Activated B cell treated with CpG ODN at 0.5 μM for 24 hours (primary cell): Measurements from ENCODE around the gene MAP7D2. TPM values are rescaled to one million over a fixed set of nuclear protein-coding genes. Genes with fewer than 3 reads are reported as not detected.

Source experiments
- ATAC-seq: fragments of 200-7000 bp; cut with Tn5 transposase; one replicate; pipeline ENCODE4 v1.10.0; 2021; ENCODE audit warnings: low read depth, mild to moderate bottlenecking, moderate library complexity
- CTCF ChIA-PET: fragments of 350-600 bp; sonication (Branson Sonifier 250); formaldehyde crosslinking; loops from one replicate; lab custom pipeline; 2021; ENCODE audit warnings: antibody characterized with exemption; lab: Charles Lee
- POLR2A ChIA-PET: fragments of 350-600 bp; sonication (Branson Sonifier 250); formaldehyde crosslinking; loops from one replicate; lab custom pipeline; 2021; ENCODE audit warnings: antibody characterized with exemption; lab: Charles Lee
- DNase-seq: peaks from one replicate; pipeline ENCODE4 v3.0.0; 2022
- H3K27ac Mint-ChIP-seq: one replicate; pipeline ENCODE4 v1.8.0; 2020; ENCODE audit warnings: mixed read lengths
- H3K27me3 Mint-ChIP-seq: one replicate; pipeline ENCODE4 v1.8.0; 2021; ENCODE audit warnings: mixed read lengths
- H3K36me3 Mint-ChIP-seq: one replicate; pipeline ENCODE4 v1.8.0; 2021; ENCODE audit warnings: low read depth, mixed read lengths
- H3K4me1 Mint-ChIP-seq: one replicate; pipeline ENCODE4 v1.8.0; 2021; ENCODE audit warnings: mixed read lengths
- H3K4me3 Mint-ChIP-seq: one replicate; pipeline ENCODE4 v1.8.0; 2020; ENCODE audit warnings: mild to moderate bottlenecking, mixed read lengths
- H3K9me3 Mint-ChIP-seq: one replicate; pipeline ENCODE4 v1.8.0; 2020; ENCODE audit warnings: mixed read lengths
- CTCF ChIP-seq: fragments of 200-600 bp; IDR thresholded peaks from one replicate; pipeline ENCODE4 v1.8.0; 2022; ENCODE audit warnings: antibody characterized with exemption, mild to moderate bottlenecking
- intact Hi-C: fragments of 100-400 bp; cut with micrococcal nuclease; formaldehyde crosslinking; loops from one replicate; pipeline ENCODE4 v1.15.1; 2024
- total RNA-seq: library from RNA; stranded (reverse); gene quantifications from 2 replicates; pipeline ENCODE4 v1.2.3, GENCODE V29; 2022

MAP7D2 gene
- total RNA-seq, 1 donor from 2014 or later: 0.16 TPM

DNA sequence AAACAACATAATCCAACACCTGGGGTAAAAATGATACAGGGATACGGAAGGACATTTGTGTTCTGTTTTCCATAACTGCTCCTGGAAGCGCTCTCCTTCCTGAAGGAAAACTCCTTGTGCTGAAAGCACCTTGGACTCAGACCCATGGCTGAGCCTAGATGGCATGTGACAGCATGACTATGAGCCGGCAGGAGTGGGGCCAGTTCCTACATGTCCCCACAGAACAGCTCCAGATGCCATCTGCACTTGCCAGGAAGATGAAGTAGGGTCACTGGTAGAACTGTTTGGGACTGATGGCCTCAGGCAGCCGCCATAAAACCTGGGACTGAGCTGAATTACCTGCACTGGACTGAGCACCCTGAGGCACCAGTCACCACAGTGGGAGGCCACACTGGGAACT, 69.8 kb downstream of the MAP7D2 start:
- ATAC-seq (no peak), DNase-seq (no peak)
- intact Hi-C loops: no loop called here
- no peaks in the 10 kb centered on the region for H3K27me3 Mint-ChIP-seq
- ChIA-PET CTCF (no interaction called here), POLR2A (no interaction called here)
- no peaks in the 10 kb centered on the region for H3K36me3 Mint-ChIP-seq
- H3K27ac Mint-ChIP-seq: no peak overlapping the region
- H3K4me1 Mint-ChIP-seq: no peaks in the 10 kb centered on the region
- H3K9me3 Mint-ChIP-seq: no peaks in the 10 kb centered on the region
- TF ChIP-seq CTCF: no peak
- H3K4me3 Mint-ChIP-seq: no peak overlapping the region

DNA sequence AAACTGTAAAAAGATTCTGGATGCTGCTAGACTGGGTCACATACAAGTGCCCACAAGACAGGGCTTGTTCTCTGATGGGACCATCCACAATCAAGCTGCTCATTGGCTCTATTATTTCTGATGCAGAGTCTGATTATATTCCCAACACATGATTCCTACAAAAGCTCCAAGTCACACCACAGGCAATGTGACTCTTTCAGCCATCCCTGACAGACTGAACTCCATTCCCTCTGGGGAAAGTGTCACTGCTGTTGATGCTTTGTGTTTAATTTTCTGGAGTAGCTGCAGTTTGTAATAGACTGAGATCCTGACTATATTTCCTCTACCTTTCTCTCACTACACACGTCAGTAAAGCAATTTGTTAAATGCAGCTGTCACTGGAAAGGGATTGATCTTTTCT, 70.5 kb downstream of the MAP7D2 start:
- ChIA-PET POLR2A (no interaction called here), CTCF (no interaction called here)
- DNase-seq (no peak), ATAC-seq (no peak)
- no peaks in the 10 kb centered on the region for H3K36me3 Mint-ChIP-seq
- H3K27me3 Mint-ChIP-seq: no peaks in the 10 kb centered on the region
- no peak for TF ChIP-seq CTCF
- no peak overlapping the region for H3K4me3 Mint-ChIP-seq
- H3K27ac Mint-ChIP-seq: no peak overlapping the region
- H3K4me1 Mint-ChIP-seq: no peaks in the 10 kb centered on the region
- no peaks in the 10 kb centered on the region for H3K9me3 Mint-ChIP-seq
- intact Hi-C loops: no loop called here

GRCh38 chrX:20042221-20042620, 74.5 kb downstream of the MAP7D2 start:
- no peak for ATAC-seq
- ChIA-PET POLR2A (no interaction called here), CTCF (no interaction called here)
- Mint-ChIP-seq H3K9me3 (no peaks in the 10 kb centered on the region), H3K4me1 (peaks cover under 1% of the 10 kb centered on the region), H3K4me3 (no peak overlapping the region), H3K27me3 (no peaks in the 10 kb centered on the region), H3K36me3 (no peaks in the 10 kb centered on the region), H3K27ac (no peak overlapping the region)
- DNase-seq: no peak
- no peak for TF ChIP-seq CTCF
- intact Hi-C loops: no loop called here

- intact Hi-C loops: no loop called here
- TF ChIP-seq CTCF: no peak
- H3K4me3 Mint-ChIP-seq: no peak overlapping the region
- CTCF ChIA-PET: interaction anchor here (0.5 kb wide), 1 partner anchor 133 kb away, joined by 3 read pairs; no protein-coding TSS in a partner anchor
- peaks cover 2% of the 10 kb centered on the region for H3K4me1 Mint-ChIP-seq
- POLR2A ChIA-PET: no interaction called here
- no peaks in the 10 kb centered on the region for H3K27me3 Mint-ChIP-seq
- H3K27ac Mint-ChIP-seq: no peak overlapping the region
- H3K9me3 Mint-ChIP-seq: no peaks in the 10 kb centered on the region
- DNase-seq (no peak), ATAC-seq (no peak)
- no peaks in the 10 kb centered on the region for H3K36me3 Mint-ChIP-seq
Observed at GRCh38 chrX:20038966-20039365, 77.7 kb downstream of the MAP7D2 start.

DNA sequence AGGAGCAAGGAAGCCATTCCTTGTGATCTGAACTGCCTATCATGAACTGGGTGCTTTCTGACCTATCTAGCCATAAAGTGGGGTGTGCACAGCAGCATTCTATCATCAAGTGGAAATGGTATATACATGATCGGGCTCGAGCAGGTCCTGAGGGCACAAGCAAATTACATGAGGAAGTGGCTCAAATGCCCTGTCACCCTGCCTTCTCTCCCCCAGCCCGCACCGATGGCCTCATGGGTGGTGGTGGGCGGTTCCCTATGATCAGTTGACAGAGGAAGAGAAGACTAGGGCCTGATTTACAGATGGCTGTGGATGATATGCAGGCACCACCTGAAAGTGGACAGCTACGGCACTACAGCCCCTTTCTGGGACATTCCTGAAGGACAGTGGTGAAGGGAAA, 79.5 kb downstream of the MAP7D2 start:
- no peak for DNase-seq
- ATAC-seq: no peak
- CTCF ChIA-PET: no interaction called here
- intact Hi-C loops: no loop called here
- Mint-ChIP-seq H3K27ac (no peak overlapping the region), H3K9me3 (no peaks in the 10 kb centered on the region), H3K36me3 (no peaks in the 10 kb centered on the region), H3K4me3 (no peak overlapping the region), H3K4me1 (peaks cover 2% of the 10 kb centered on the region), H3K27me3 (no peaks in the 10 kb centered on the region)
- TF ChIP-seq CTCF: no peak
- POLR2A ChIA-PET: no interaction called here
